ENCODE data around the gene USP1.

DNA sequence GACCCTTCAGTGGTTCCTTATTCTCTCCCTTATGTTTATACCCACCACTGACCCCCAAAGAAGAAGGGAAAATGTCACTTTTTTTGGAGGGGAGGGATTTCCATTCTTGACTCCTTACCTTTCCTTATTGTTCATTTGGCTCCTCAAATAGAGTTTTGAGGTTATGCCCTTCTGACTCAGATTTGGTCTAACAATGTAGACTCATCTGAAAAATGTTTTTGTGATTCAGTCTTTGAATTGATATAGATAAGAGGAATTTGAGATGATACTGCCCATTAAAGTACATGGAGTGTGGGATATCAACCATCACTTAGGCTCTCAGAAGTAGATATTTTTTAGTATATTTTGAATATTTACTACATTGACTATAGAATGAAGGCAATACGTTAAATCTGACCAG lies 16.1 kb downstream of the USP1 start:
- TF ChIP-seq EZH2 (IDR thresholded peaks at IDR 0.05), result no peak
- TF ChIP-seq POLR2AphosphoS5 (IDR thresholded peaks at IDR 0.05; ENCODE audit: borderline replicate concordance, low read depth, low read length), result no peak

All from SK-N-MC (cell line).